ENCODE results near the gene CCDC141.

CCDC141 gene

GRCh38 chr2:178871536-178871935 is 178.4 kb downstream of the CCDC141 start:
- DNase-seq (ENCODE audit: low read depth), result no peak
- no peak for TF ChIP-seq CTCF (IDR thresholded peaks at IDR 0.05; ENCODE audit: low read depth, low read length)
- no peak for TF ChIP-seq MYC (IDR thresholded peaks at IDR 0.05; ENCODE audit: low read depth, low read length)
- TF ChIP-seq POLR2A (IDR thresholded peaks at IDR 0.05; ENCODE audit: extremely low read depth, insufficient read length), result no peak
- no peak for TF ChIP-seq MAX (IDR thresholded peaks at IDR 0.05; ENCODE audit: low read depth, low read length)
- no peak overlapping the region for H3K4me3 ChIP-seq (ENCODE audit: low read depth, low read length)

GRCh38 chr2:178870703-178871102 is 179.2 kb downstream of the CCDC141 start:
- peak; percentile 17 for DNase-seq (ENCODE audit: low read depth)

GRCh38 chr2:178865999-178866398 is 183.9 kb downstream of the CCDC141 start:
- DNase-seq (ENCODE audit: low read depth), result no peak
- TF ChIP-seq POLR2A (IDR thresholded peaks at IDR 0.05; ENCODE audit: extremely low read depth, insufficient read length), result no peak
- no peak for TF ChIP-seq CTCF (IDR thresholded peaks at IDR 0.05; ENCODE audit: low read depth, low read length)
- no peak for TF ChIP-seq MYC (IDR thresholded peaks at IDR 0.05; ENCODE audit: low read depth, low read length)
- no peak for TF ChIP-seq MAX (IDR thresholded peaks at IDR 0.05; ENCODE audit: low read depth, low read length)
- H3K4me3 ChIP-seq (ENCODE audit: low read depth, low read length), result no peak overlapping the region

More at GRCh38 chr2:178870703-178871102, 179.2 kb downstream of the CCDC141 start:
- TF ChIP-seq MAX (IDR thresholded peaks at IDR 0.05; ENCODE audit: low read depth, low read length), result no peak
- TF ChIP-seq MYC (IDR thresholded peaks at IDR 0.05; ENCODE audit: low read depth, low read length), result no peak
- no peak for TF ChIP-seq CTCF (IDR thresholded peaks at IDR 0.05; ENCODE audit: low read depth, low read length)
- no peak for TF ChIP-seq POLR2A (IDR thresholded peaks at IDR 0.05; ENCODE audit: extremely low read depth, insufficient read length)
- H3K4me3 ChIP-seq (ENCODE audit: low read depth, low read length), result no peak overlapping the region

GRCh38 chr2:178865146-178865936 is 184.6 kb downstream of the CCDC141 start:
- TF ChIP-seq MAX (IDR thresholded peaks at IDR 0.05; ENCODE audit: low read depth, low read length) (no peak), MYC (IDR thresholded peaks at IDR 0.05; ENCODE audit: low read depth, low read length) (no peak), POLR2A (IDR thresholded peaks at IDR 0.05; ENCODE audit: extremely low read depth, insufficient read length) (no peak), CTCF (IDR thresholded peaks at IDR 0.05; ENCODE audit: low read depth, low read length) (no peak)
- DNase-seq (ENCODE audit: low read depth), result no peak
- H3K4me3 ChIP-seq (ENCODE audit: low read depth, low read length), result no peak overlapping the region

- H3K4me3 ChIP-seq (ENCODE audit: low read depth, low read length), result no peak overlapping the region
- no peak for DNase-seq (ENCODE audit: low read depth)
- TF ChIP-seq MYC (IDR thresholded peaks at IDR 0.05; ENCODE audit: low read depth, low read length) (no peak), CTCF (IDR thresholded peaks at IDR 0.05; ENCODE audit: low read depth, low read length) (no peak), POLR2A (IDR thresholded peaks at IDR 0.05; ENCODE audit: extremely low read depth, insufficient read length) (no peak), MAX (IDR thresholded peaks at IDR 0.05; ENCODE audit: low read depth, low read length) (no peak)
These were observed 185.9 kb downstream of the CCDC141 start for GRCh38 chr2:178863856-178864620.
